Heart left ventricle (tissue), 16 donors: ENCODE results near the gene ULK4. TPM values are rescaled to one million over a fixed set of nuclear protein-coding genes. Genes with fewer than 3 reads are reported as not detected.

Source experiments
- ATAC-seq, 4 donors: fragments of 200-7000 bp; cut with Tn5 transposase; one replicate each; pipeline ENCODE4 v1.9.1; 2020 to 2022; ENCODE audit warnings: moderate library complexity in 4 of 4, mild to moderate bottlenecking in 3 of 4, moderate number of reproducible peaks in 1 of 4
- DNase-seq, 5 donors: peaks; one replicate each; pipeline ENCODE4 v3.0.0-alpha.2; 2020
- H3K27ac ChIP-seq, 12 donors: fragments of 200-600 bp; sonication (generic) in 4 of 12; one replicate each; pipeline versions ENCODE4 v1.5.0 to v1.8.0; 2016 to 2022; ENCODE audit warnings: mild to moderate bottlenecking in 2 of 12
- H3K27me3 ChIP-seq, 9 donors: fragments of 200-600 bp; sonication (generic) in 2 of 9; one replicate each; pipeline versions ENCODE4 v1.5.1 to v1.8.0; 2016 to 2022; ENCODE audit warnings: mild to moderate bottlenecking in 3 of 9
- H3K36me3 ChIP-seq, 9 donors: fragments of 200-600 bp; sonication (generic) in 2 of 9; one replicate each; pipeline versions ENCODE4 v1.5.0 to v1.8.0; 2018 to 2022; ENCODE audit warnings: mild to moderate bottlenecking in 2 of 9
- H3K4me1 ChIP-seq, 12 donors: fragments of 200-600 bp; sonication (generic) in 4 of 12; one replicate each; pipeline versions ENCODE4 v1.5.0 to v1.8.0; 2016 to 2022; ENCODE audit warnings: mild to moderate bottlenecking in 3 of 12
- H3K4me3 ChIP-seq, 12 donors: fragments of 200-600 bp; sonication (generic) in 4 of 12; one replicate each; pipeline versions ENCODE4 v1.5.0 to v1.8.0; 2017 to 2022; ENCODE audit warnings: mild to moderate bottlenecking in 9 of 12, moderate library complexity in 4 of 12
- H3K9me3 ChIP-seq, 12 donors: fragments of 200-600 bp; sonication (generic) in 4 of 12; one replicate each; pipeline versions ENCODE4 v1.5.0 to v1.8.0; 2016 to 2022; ENCODE audit warnings: mild to moderate bottlenecking in 1 of 12
- CTCF ChIP-seq, 12 donors: fragments of 200-600 bp; sonication (generic) in 4 of 12; IDR thresholded peaks; one replicate each; pipeline versions ENCODE4 v1.5.0 to v1.8.0; 2018 to 2022; ENCODE audit warnings: antibody characterized with exemption in 12 of 12, mild to moderate bottlenecking in 5 of 12
- POLR2A ChIP-seq, 2 donors: fragments of 450-650 bp; IDR thresholded peaks; one replicate each; pipeline ENCODE4 v1.6.1; 2017; ENCODE audit warnings: antibody characterized with exemption in 2 of 2, mild to moderate bottlenecking in 2 of 2, moderate library complexity in 2 of 2
- WGBS, 4 donors: extraction: QIAGEN DNeasy Blood & Tissue Kit in 2 of 4; methylation state at CpG; one replicate each; pipeline versions ENCODE4 v1.1.5 to v1.1.7; 2013 to 2018; 5-methylcytosine and 5-hydroxymethylcytosine counted together
- intact Hi-C, 10 donors: fragments of 100-400 bp; cut with DNase I; formaldehyde crosslinking; loops; one replicate each; pipeline versions ENCODE4 v1.11.1 to v1.14.2; 2022
- polyA plus RNA-seq, 2 donors: library from polyadenylated mRNA; stranded (reverse); fragments of 200-250 nt; gene quantifications; one replicate each; pipeline ENCODE4 v1.2.3, GENCODE V29; 2013
- total RNA-seq, 9 donors: library from RNA; depleted of rRNA in 2 of 9; stranded (reverse); fragments of >200 nt in 2 of 9; fragmentation: NEBNext Ultra II Directional in 3 of 9; extraction: Animal tissue kit (Norgen Biotek cat#: 25700) in 3 of 9; gene quantifications; one replicate each; pipeline versions ENCODE4 v1.1.0 to v1.2.4, GENCODE V29; 2016 to 2023
- donor health status: ischemic (EF 13 %, LVEDD 7.1; RV severe dilation, severe dysfunction).
- donor health status: healthy with polysubstance abuse.
- donor health status: DM: no; HTN: yes; CAD: no.
- donor health status: DM: no; HTN: no; CAD: no.
- donor health status: ischemic (EF 25% LVEDD 6.9; RV normal size, moderate dysfunction).
- donor health status: ischemic (EF 25% LVEDD 5.7; RV mildly dilated, moderate dysfunction).
- donor health status: healthy.
- donor health status: DM: yes; HTN: yes; CAD: no.
- donor health status: ischemic (EF 35%, LVEDD 5.7; RV mildly dilated, moderate dysfunction).
- donor health status: nonischemic (EF 11% LVEDD 7.7; RV severe dilation, severe dysfunction).
- donor health status: DM: yes; HTN: yes; CAD: no.
- donor health status: PGD.
- donor health status: ischemic (EF 29% LVEDD 5.4; RV normal size, mild dysfunction).
- donor health status: nonischemic (EF 23%, LVEDD 6.1; RV moderate dilation, normal function).

ULK4 gene
- total and polyA plus RNA-seq, 11 donors: 0.91 to 6.1 (median 2.1) TPM

- intact Hi-C loops: no loop called here
- Histone ChIP-seq H3K27ac (no peak overlapping the region), H3K27me3 (no peaks in the 10 kb centered on the region), H3K36me3 (no peaks in the 10 kb centered on the region), H3K4me1 (no peaks in the 10 kb centered on the region), H3K9me3 (peaks cover 0 to 29% (median 2%) of the 10 kb centered on the region in 12 donors), H3K4me3 (no peak overlapping the region)
- WGBS, 4 donors: 86 to 89% (median 87%) methylated on average over 4 of the region's 4 CpGs
- TF ChIP-seq POLR2A (IDR thresholded peaks at IDR 0.05): no peak
- no peak for TF ChIP-seq CTCF (IDR thresholded peaks at IDR 0.05)
- ATAC-seq: no peak
- no peak for DNase-seq
Measured at GRCh38 chr3:41424543-41425300, 537.2 kb downstream of the ULK4 start.

GRCh38 chr3:41419809-41420208 lies 542.1 kb downstream of the ULK4 start:
- DNase-seq: no peak
- Histone ChIP-seq H3K4me1 (no peaks in the 10 kb centered on the region), H3K27ac (no peak overlapping the region), H3K27me3 (no peaks in the 10 kb centered on the region), H3K4me3 (no peak overlapping the region), H3K36me3 (no peaks in the 10 kb centered on the region), H3K9me3 (no peaks in the 10 kb centered on the region)
- 74 to 84% (median 81%) methylated on average over 5 of the region's 5 CpGs for WGBS, 4 donors
- TF ChIP-seq POLR2A (IDR thresholded peaks at IDR 0.05) (no peak), CTCF (IDR thresholded peaks at IDR 0.05) (no peak)
- intact Hi-C loops: no loop called here
- ATAC-seq: no peak

- H3K36me3 ChIP-seq: no peaks in the 10 kb centered on the region
- TF ChIP-seq CTCF (IDR thresholded peaks at IDR 0.05): no peak
- no peak for TF ChIP-seq POLR2A (IDR thresholded peaks at IDR 0.05)
- H3K27me3 ChIP-seq: no peaks in the 10 kb centered on the region
- H3K27ac ChIP-seq: no peak overlapping the region
- ATAC-seq (no peak), DNase-seq (no peak)
- H3K4me1 ChIP-seq: no peaks in the 10 kb centered on the region
- H3K9me3 ChIP-seq: no peaks in the 10 kb centered on the region
- WGBS, 4 donors: 75 to 80% (median 79%) methylated on average over 7 of the region's 7 CpGs
- no peak overlapping the region for H3K4me3 ChIP-seq
- intact Hi-C loops: no loop called here
Measured at GRCh38 chr3:41418961-41419691, 542.8 kb downstream of the ULK4 start.

DNA sequence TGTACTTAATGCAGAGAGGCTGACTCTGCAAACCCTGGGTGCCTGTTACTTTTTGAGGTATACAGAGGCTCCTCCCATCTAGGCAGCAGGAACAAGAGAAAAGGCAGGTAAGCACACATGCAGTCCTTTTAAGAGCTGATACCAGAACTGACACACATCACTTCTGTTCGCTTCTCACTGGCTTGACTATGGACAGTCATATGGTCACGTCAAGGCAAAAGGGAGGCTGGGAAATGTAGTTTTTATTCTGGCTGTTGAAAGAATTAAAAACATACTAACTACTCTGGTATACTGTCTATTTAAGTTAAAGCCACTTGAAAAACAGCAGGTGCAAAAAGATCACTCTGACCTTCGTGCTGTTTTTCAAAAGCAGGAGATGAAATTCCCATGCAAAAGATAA lies 544.3 kb downstream of the ULK4 start:
- WGBS, 4 donors: 69 to 75% (median 73%) methylated on average over 3 of the region's 3 CpGs
- Histone ChIP-seq H3K9me3 (no peaks in the 10 kb centered on the region), H3K4me1 (no peaks in the 10 kb centered on the region), H3K36me3 (no peaks in the 10 kb centered on the region), H3K4me3 (no peak overlapping the region), H3K27me3 (no peaks in the 10 kb centered on the region), H3K27ac (no peak overlapping the region)
- TF ChIP-seq CTCF (IDR thresholded peaks at IDR 0.05) (no peak), POLR2A (IDR thresholded peaks at IDR 0.05) (no peak)
- intact Hi-C loops: no loop called here
- DNase-seq: no peak
- no peak for ATAC-seq
